Ovary (tissue), 9 donors: ENCODE data around the gene GMPR2. TPM values are rescaled to one million over a fixed set of nuclear protein-coding genes. Genes with fewer than 3 reads are reported as not detected.

Source experiments
- DNase-seq, 5 donors: peaks; one replicate each; pipeline ENCODE4 v3.0.0-alpha.2; 2019 to 2020
- H3K27ac ChIP-seq, 2 donors: fragments of 200-600 bp; one replicate each; pipeline versions ENCODE4 v1.5.1 to v1.8.0; 2019 to 2022
- H3K27me3 ChIP-seq: fragments of 200-600 bp; one replicate; pipeline ENCODE4 v1.8.0; 2022
- H3K36me3 ChIP-seq: fragments of 200-600 bp; sonication (generic); one replicate; pipeline ENCODE4 v1.5.1; 2019
- H3K4me1 ChIP-seq: one replicate; pipeline ENCODE4 v1.8.1; 2013; ENCODE audit warnings: mild to moderate bottlenecking, moderate library complexity; ENCODE audit not compliant: insufficient read depth
- H3K4me3 ChIP-seq: fragments of 200-600 bp; sonication (generic); one replicate; pipeline ENCODE4 v1.5.1; 2017
- H3K9me3 ChIP-seq, 2 donors: fragments of 200-600 bp in 1 of 2; sonication (generic) in 1 of 2; one replicate each; pipeline versions ENCODE4 v1.5.1 to v1.8.1; 2013 to 2019; ENCODE audit warnings: mild to moderate bottlenecking in 1 of 2, moderate library complexity in 1 of 2
- CTCF ChIP-seq, 3 donors: fragments of 450-650 bp in 2 of 3; fragments of 200-600 bp in 1 of 3; IDR thresholded peaks; one replicate each; pipeline versions ENCODE4 v1.5.1 to v1.8.0; 2016 to 2022; ENCODE audit warnings: antibody characterized with exemption in 3 of 3, mild to moderate bottlenecking in 1 of 3
- EP300 ChIP-seq: sonication (generic); formaldehyde crosslinking; IDR thresholded peaks from one replicate; pipeline ENCODE4 v1.6.1; 2017; ENCODE audit warnings: antibody characterized with exemption
- POLR2A ChIP-seq: fragments of 450-650 bp; IDR thresholded peaks from one replicate; pipeline ENCODE4 v1.6.1; 2017; ENCODE audit warnings: antibody characterized with exemption, mild to moderate bottlenecking, moderate library complexity
- WGBS, 3 donors: extraction: QIAGEN DNeasy Blood & Tissue Kit in 1 of 3; methylation state at CpG; one replicate each; pipeline versions ENCODE4 v1.1.5 to v1.1.7; 2013 to 2017; 5-methylcytosine and 5-hydroxymethylcytosine counted together
- intact Hi-C, 4 donors: fragments of 100-400 bp; cut with DNase I; formaldehyde crosslinking; loops; one replicate each; pipeline versions ENCODE4 v1.11.0 to v1.15.1; 2022 to 2023
- polyA plus RNA-seq, 2 donors: library from polyadenylated mRNA; stranded (reverse); fragments of 200-250 nt in 1 of 2; fragments of 350-450 nt in 1 of 2; fragmentation: Illumina TruSeq in 1 of 2; extraction: RNeasy Lipid Tissue Mini Kit (QIAGEN cat#74804) in 1 of 2; gene quantifications; one replicate each; pipeline ENCODE4 v1.2.3, GENCODE V29; 2013 to 2014
- total RNA-seq, 7 donors: library from RNA; depleted of rRNA in 2 of 7; stranded (reverse); fragments of >200 nt in 2 of 7; fragmentation: NEBNext Ultra II Directional in 3 of 7; extraction: Animal tissue kit (Norgen Biotek cat#: 25700) in 3 of 7; gene quantifications; one replicate each; pipeline versions ENCODE4 v1.1.0 to v1.2.4, GENCODE V29; 2016 to 2023
- donor health status: DM: no; HTN: no; CAD: no; lungs with moderate emphysema.
- donor health status: DM: no; HTN: no; CAD: no.
- donor health status: Bipolar disorder and iron deficiency.
- donor health status: DM: yes; HTN: yes; CAD: no.
- donor health status: DM: no; HTN: no; CAD: no.
- donor health status: DM: yes; HTN: yes; CAD: no.

GMPR2 gene
- total and polyA plus RNA-seq, 9 donors: 46.2 to 85.7 (median 59.4) TPM

GRCh38 chr14:24272467-24272866 is 39.7 kb downstream of the GMPR2 start:
- peaks cover 2% of the 10 kb centered on the region for H3K4me1 ChIP-seq
- DNase-seq: no peak
- no peak overlapping the region for H3K4me3 ChIP-seq
- H3K9me3 ChIP-seq: no peaks in the 10 kb centered on the region
- intact Hi-C loops: no loop called here
- 92 to 98% (median 96%) methylated on average over 2 of the region's 2 CpGs for WGBS, 3 donors
- H3K36me3 ChIP-seq: no peaks in the 10 kb centered on the region
- H3K27ac ChIP-seq: no peak overlapping the region
- H3K27me3 ChIP-seq: no peaks in the 10 kb centered on the region
- TF ChIP-seq EP300 (no peak), CTCF (IDR thresholded peaks at IDR 0.05) (no peak), POLR2A (no peak)

- no peaks in the 10 kb centered on the region for H3K9me3 ChIP-seq
- H3K27ac ChIP-seq: no peak overlapping the region
- TF ChIP-seq EP300 (no peak), POLR2A (no peak), CTCF (IDR thresholded peaks at IDR 0.05) (no peak)
- H3K4me1 ChIP-seq: peaks cover 2% of the 10 kb centered on the region
- intact Hi-C loops: no loop called here
- 61 to 79% (median 61%) methylated on average over 3 of the region's 3 CpGs for WGBS, 3 donors
- no peak for DNase-seq
- H3K4me3 ChIP-seq: no peak overlapping the region
- H3K36me3 ChIP-seq: no peaks in the 10 kb centered on the region
- H3K27me3 ChIP-seq: no peaks in the 10 kb centered on the region
Observed at GRCh38 chr14:24273422-24273998, 40.8 kb downstream of the GMPR2 start.

GRCh38 chr14:24274101-24274543 is 41.4 kb downstream of the GMPR2 start:
- Histone ChIP-seq H3K27ac (no peak overlapping the region), H3K36me3 (no peaks in the 10 kb centered on the region), H3K4me1 (peaks cover 2% of the 10 kb centered on the region), H3K9me3 (no peaks in the 10 kb centered on the region), H3K4me3 (no peak overlapping the region), H3K27me3 (no peaks in the 10 kb centered on the region)
- TF ChIP-seq POLR2A: no peak
- TF ChIP-seq EP300: no peak
- no peak for TF ChIP-seq CTCF (IDR thresholded peaks at IDR 0.05)
- 90 to 93% (median 91%) methylated on average over 3 of the region's 3 CpGs for WGBS, 3 donors
- DNase-seq: no peak
- intact Hi-C loops: no loop called here

GRCh38 chr14:24277071-24277470 is 44.3 kb downstream of the GMPR2 start:
- TF ChIP-seq POLR2A (no peak), EP300 (no peak), CTCF (IDR thresholded peaks at IDR 0.05) (no peak)
- H3K36me3 ChIP-seq: no peaks in the 10 kb centered on the region
- no peak overlapping the region for H3K27ac ChIP-seq
- 91 to 95% (median 94%) methylated on average over 6 of the region's 6 CpGs for WGBS, 3 donors
- no peaks in the 10 kb centered on the region for H3K4me1 ChIP-seq
- DNase-seq: no peak
- H3K9me3 ChIP-seq: no peaks in the 10 kb centered on the region
- H3K27me3 ChIP-seq: no peaks in the 10 kb centered on the region
- intact Hi-C loops: no loop called here
- no peak overlapping the region for H3K4me3 ChIP-seq
